Common myeloid progenitor, CD34-positive (primary cell): ENCODE data around the gene ZDHHC11B.
"Not testable (repeated sequence)": the region's sequence is repeated elsewhere in the genome, so short reads cannot be mapped to it uniquely, and the experiment has no call there.

Experiments used
- CTCF ChIA-PET: fragments of 350-600 bp; sonication (Branson Sonifier 250); formaldehyde crosslinking; loops from one replicate; lab custom pipeline; 2021; ENCODE audit warnings: antibody characterized with exemption; lab: Charles Lee
- POLR2A ChIA-PET: fragments of 350-600 bp; sonication (Branson Sonifier 250); formaldehyde crosslinking; loops from one replicate; lab custom pipeline; 2021; ENCODE audit warnings: antibody characterized with exemption; lab: Charles Lee
- DNase-seq, 3 donors: peaks; one replicate each; pipeline versions ENCODE4 v3.0.0 to v3.0.0-alpha.2; 2013
- H3K27ac ChIP-seq, 2 experiments: 1 replicate in 1 of 2; 2 replicates in 1 of 2; pipeline ENCODE4 v1.7.0; 2013; ENCODE audit warnings: inconsistent platforms in 2 of 2, low read length in 2 of 2, mild to moderate bottlenecking in 2 of 2, low read depth in 1 of 2, moderate library complexity in 1 of 2; ENCODE audit not compliant: severe bottlenecking in 2 of 2, insufficient read depth in 1 of 2, poor library complexity in 1 of 2
- H3K27me3 ChIP-seq, 5 experiments: replicated peaks in 2 of 5; 1 replicate in 3 of 5; 2 replicates in 2 of 5; pipeline versions ENCODE4 v1.6.1 to v1.7.0; 2013; ENCODE audit warnings: low read length in 4 of 5, mild to moderate bottlenecking in 2 of 5, moderate library complexity in 2 of 5, inconsistent platforms in 1 of 5; ENCODE audit not compliant: insufficient read depth in 5 of 5, control insufficient read depth in 4 of 5
- H3K36me3 ChIP-seq, 4 experiments: 1 replicate in 2 of 4; 2 replicates in 2 of 4; pipeline versions ENCODE4 v1.6.1 to v1.7.0; 2013; ENCODE audit warnings: low read length in 3 of 4, control low read depth in 1 of 4, mild to moderate bottlenecking in 1 of 4; ENCODE audit not compliant: control insufficient read depth in 4 of 4, insufficient read depth in 4 of 4
- H3K4me1 ChIP-seq, 4 experiments: 1 replicate in 3 of 4; 2 replicates in 1 of 4; pipeline versions ENCODE4 v1.6.1 to v1.7.1; 2013; ENCODE audit warnings: low read length in 3 of 4, mild to moderate bottlenecking in 3 of 4, control low read depth in 1 of 4, inconsistent platforms in 1 of 4, moderate library complexity in 1 of 4; ENCODE audit not compliant: control insufficient read depth in 4 of 4, insufficient read depth in 4 of 4; ENCODE audit errors: control extremely low read depth in 1 of 4
- H3K4me3 ChIP-seq, 7 experiments: 1 replicate in 4 of 7; 2 replicates in 3 of 7; pipeline versions ENCODE4 v1.5.1 to v1.7.0; 2013; ENCODE audit warnings: mild to moderate bottlenecking in 7 of 7, low read length in 6 of 7, moderate library complexity in 6 of 7, inconsistent platforms in 2 of 7, low read depth in 2 of 7, control low read depth in 1 of 7; ENCODE audit not compliant: insufficient read depth in 4 of 7, control insufficient read depth in 1 of 7; ENCODE audit errors: extremely low read depth in 1 of 7
- H3K9me3 ChIP-seq, 5 experiments: 1 replicate in 4 of 5; 2 replicates in 1 of 5; pipeline versions ENCODE4 v1.6.1 to v1.7.1; 2013; ENCODE audit warnings: low read length in 4 of 5, mild to moderate bottlenecking in 2 of 5, inconsistent platforms in 1 of 5, low read depth in 1 of 5, moderate library complexity in 1 of 5; ENCODE audit not compliant: control insufficient read depth in 4 of 5, insufficient read depth in 2 of 5; ENCODE audit errors: control extremely low read depth in 1 of 5
- WGBS: methylation state at CpG from one replicate; pipeline ENCODE4 v1.1.5; 2013; ENCODE audit not compliant: insufficient coverage; 5-methylcytosine and 5-hydroxymethylcytosine counted together

Gene ZDHHC11B

DNA sequence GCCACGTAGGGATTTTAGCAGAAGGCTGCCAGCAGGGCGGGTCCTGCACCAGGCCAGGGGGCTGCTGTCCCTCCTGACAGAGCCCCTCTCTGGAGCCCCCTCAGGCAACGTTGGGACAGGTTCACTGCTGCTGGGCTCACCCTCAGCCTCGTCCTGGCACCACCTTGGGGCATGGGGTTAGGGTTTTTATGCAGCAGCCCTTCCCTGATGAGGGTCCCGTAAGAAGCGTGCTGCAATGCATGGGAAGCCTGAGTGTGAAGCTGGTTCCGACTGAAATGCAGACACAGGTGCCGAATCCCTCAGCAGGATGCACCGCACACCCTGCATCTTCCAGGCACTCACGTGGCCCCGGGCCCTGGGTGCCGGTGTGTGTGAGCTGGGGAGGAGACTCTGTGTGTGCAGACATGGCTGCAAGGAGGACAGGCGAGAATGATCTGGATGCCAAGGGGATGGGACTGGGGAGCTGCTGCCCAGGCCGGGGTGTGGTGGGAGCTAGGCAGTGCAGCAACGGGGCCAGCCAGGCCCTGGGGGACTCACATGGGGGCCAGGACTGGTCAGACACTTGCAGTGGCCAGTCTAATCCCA, 27.1 kb downstream of the ZDHHC11B start:
- WGBS = 97% methylated on average over 15 of the region's 15 CpGs

DNA sequence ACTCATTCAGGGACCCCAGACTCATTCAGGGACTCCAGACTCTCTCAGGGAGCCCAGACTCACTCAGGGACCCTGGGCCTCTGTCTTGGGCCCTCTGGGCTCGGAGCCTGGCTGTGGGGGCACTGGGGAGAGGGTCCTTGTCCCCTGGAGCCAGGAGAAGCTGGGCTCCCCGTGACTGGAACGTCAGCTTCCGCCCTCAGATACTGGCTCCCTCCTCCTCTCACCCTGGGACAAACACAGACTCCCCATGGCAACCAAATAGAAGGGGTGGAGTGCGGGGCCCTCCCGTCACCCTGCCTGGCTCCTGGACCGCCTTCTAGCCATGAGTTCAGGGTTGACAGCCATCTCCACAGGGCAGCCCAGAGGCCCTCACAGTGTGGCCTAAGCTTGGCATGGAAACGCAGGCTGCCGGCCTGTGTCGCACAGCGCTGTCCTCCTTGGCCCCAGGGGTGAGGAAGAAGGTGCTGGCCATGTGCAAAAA, 27.6 kb downstream of the ZDHHC11B start:
- POLR2A ChIA-PET = no interaction called here

More for the DNA sequence above, 27.1 kb downstream of the ZDHHC11B start:
- no peak for DNase-seq
- CTCF ChIA-PET = interaction anchor here (0.9 to 1.3 kb wide), 2 partner anchors 9 to 87 kb away, joined by 3 to 4 read pairs; no protein-coding TSS in a partner anchor
- H3K27me3 ChIP-seq = peaks cover 0 to 31% (median 0%) of the 10 kb centered on the region in 5 experiments
- POLR2A ChIA-PET = no interaction called here
- no peak overlapping the region for H3K27ac ChIP-seq
- no peaks in the 10 kb centered on the region for H3K9me3 ChIP-seq
- H3K4me1 ChIP-seq = peaks cover 0 to 31% (median 15%) of the 10 kb centered on the region in 4 experiments
- H3K36me3 ChIP-seq = no peaks in the 10 kb centered on the region
- no peak overlapping the region for H3K4me3 ChIP-seq

DNA sequence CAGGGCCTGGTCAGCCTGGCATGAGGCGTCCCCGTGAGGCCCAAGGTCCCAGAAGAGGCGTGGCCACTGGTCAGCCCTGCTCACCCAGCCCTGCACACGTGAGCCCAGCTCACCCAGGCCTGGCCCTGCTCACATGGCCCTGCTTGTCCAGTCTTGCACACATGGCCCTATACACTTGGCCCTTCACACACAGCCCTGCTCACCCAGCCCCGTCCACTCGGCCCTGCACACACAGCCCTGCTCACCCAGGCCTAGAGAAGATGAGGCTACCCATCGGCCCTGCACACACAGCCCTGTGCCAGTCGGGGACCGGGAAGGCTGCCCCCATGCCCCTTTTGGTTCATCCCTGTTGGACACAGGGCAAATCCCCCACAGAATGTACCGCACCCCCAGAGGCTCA, 28.4 kb downstream of the ZDHHC11B start:
- DNase-seq = no peak

More for the DNA sequence above, 27.6 kb downstream of the ZDHHC11B start:
- CTCF ChIA-PET = interaction anchor here (1.3 kb wide), 1 partner anchor 8 kb away, joined by 3 read pairs; no protein-coding TSS in a partner anchor
- peak in 1 of 3 donors; percentile 13 for DNase-seq
- H3K36me3 ChIP-seq = no peaks in the 10 kb centered on the region
- no peaks in the 10 kb centered on the region for H3K9me3 ChIP-seq
- no peak overlapping the region for H3K4me3 ChIP-seq
- H3K4me1 ChIP-seq = peaks cover 0 to 31% (median 15%) of the 10 kb centered on the region in 4 experiments
- H3K27me3 ChIP-seq = peaks cover 0 to 31% (median 0%) of the 10 kb centered on the region in 5 experiments
- 96% methylated on average over 7 of the region's 11 CpGs for WGBS
- no peak overlapping the region for H3K27ac ChIP-seq

DNA sequence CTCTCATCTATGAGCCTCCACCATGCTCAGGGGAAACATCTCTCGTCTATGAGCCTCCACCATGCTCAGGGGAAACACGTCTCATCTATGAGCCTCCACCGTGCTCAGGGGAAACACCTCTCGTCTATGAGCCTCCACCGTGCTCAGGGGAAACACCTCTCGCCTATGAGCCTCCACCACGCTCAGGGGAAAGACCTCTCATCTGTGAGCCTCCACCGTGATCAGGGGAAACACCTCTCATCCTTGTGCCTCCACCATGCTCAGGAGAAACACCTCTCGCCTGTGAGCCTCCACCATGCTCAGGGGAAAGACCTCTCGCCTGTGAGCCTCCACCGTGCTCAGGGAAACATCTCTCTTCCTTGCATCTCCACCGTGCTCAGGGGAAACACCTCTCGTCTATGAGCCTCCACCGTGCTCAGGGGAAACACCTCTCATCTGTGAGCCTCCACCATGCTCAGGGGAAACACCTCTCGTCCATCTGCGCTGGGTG, 30.3 kb downstream of the ZDHHC11B start:
- CTCF ChIA-PET, DNase-seq, POLR2A ChIA-PET, H3K9me3 ChIP-seq, H3K27ac ChIP-seq, H3K4me3 ChIP-seq, H3K36me3 ChIP-seq: not testable (repeated sequence)
- H3K4me1 ChIP-seq = peaks cover 0 to 26% (median 13%) of the 10 kb centered on the region in 4 experiments
- H3K27me3 ChIP-seq = peaks cover 0 to 18% (median 0%) of the 10 kb centered on the region in 5 experiments
- WGBS = 97% methylated on average over 14 of the region's 16 CpGs

More for the DNA sequence above, 28.4 kb downstream of the ZDHHC11B start:
- Histone ChIP-seq H3K27me3 (peaks cover 0 to 31% (median 0%) of the 10 kb centered on the region in 5 experiments), H3K4me3 (no peak overlapping the region), H3K9me3 (no peaks in the 10 kb centered on the region), H3K36me3 (no peaks in the 10 kb centered on the region), H3K4me1 (peaks cover 0 to 31% (median 15%) of the 10 kb centered on the region in 4 experiments), H3K27ac (no peak overlapping the region)
- CTCF ChIA-PET = no interaction called here
- 100% methylated on average over 1 of the region's 10 CpGs for WGBS
- POLR2A ChIA-PET = no interaction called here

DNA sequence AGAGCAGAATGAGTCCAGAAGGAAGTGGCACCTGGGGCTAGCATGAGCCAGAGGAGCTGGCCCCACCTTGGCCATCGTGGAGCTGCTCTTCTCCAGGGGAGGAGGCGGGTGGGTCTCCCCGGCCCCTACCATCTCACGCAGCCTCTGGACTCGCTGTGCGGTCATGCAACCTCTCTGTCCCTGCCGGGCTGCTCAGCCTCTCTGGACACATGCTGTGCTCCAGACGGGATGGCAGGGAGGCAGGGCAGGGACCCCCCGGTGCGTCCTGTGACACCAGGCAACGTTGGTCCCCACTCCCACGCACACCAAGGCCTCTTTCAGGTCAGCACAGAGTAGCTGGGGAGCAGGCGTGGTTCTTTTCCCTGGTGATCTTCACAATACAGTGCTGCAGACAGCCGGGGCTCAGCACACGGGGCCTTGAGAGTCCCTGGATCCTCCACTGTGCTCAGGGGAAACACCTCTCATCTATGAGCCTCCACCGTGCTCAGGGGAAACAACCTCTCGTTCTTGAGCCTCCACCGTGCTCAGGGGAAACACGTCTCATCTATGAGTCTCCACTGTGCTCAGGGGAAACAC, 30.9 kb downstream of the ZDHHC11B start:
- H3K27me3 ChIP-seq = peaks cover 0 to 15% (median 0%) of the 10 kb centered on the region in 5 experiments

DNA sequence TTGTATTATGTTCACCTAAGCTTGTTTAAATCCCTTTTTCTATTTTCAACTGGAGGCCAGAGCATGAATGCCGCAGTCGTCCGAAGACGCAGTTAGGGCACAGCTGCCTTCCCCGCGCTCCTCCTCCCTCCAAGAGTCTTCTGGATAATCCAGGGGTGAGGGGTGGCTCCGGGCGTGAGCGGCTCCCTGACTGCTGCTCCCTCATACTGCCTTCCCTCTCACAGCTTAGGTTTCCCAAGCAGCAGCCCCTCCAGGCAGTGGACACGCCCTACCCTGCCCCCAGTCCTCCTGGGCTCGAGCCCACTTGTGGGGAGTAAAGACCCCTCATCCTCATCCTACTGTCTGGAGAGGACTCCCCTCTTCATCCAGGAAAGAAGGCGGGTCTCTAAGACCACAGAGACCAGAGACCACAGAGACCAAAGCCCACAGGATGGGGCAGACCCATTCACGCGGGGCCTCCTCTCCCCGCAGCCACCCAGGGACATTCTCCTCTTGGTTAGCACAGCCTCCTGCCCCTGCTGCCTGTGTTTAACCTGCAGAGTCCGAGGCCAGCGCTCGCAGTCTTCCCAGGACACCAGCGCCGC, 31.9 kb downstream of the ZDHHC11B start:
- WGBS = 76% methylated on average over 4 of the region's 20 CpGs
- CTCF ChIA-PET, H3K4me1 ChIP-seq, H3K36me3 ChIP-seq, H3K9me3 ChIP-seq, DNase-seq, H3K27ac ChIP-seq, H3K4me3 ChIP-seq, H3K27me3 ChIP-seq, POLR2A ChIA-PET: not testable (repeated sequence)

More for the DNA sequence above, 30.9 kb downstream of the ZDHHC11B start:
- POLR2A ChIA-PET, H3K4me3 ChIP-seq, H3K27ac ChIP-seq, CTCF ChIA-PET, DNase-seq, H3K36me3 ChIP-seq, H3K9me3 ChIP-seq: not testable (repeated sequence)
- WGBS = 97% methylated on average over 7 of the region's 19 CpGs
- H3K4me1 ChIP-seq = peaks cover 0 to 20% (median 10%) of the 10 kb centered on the region in 4 experiments

DNA sequence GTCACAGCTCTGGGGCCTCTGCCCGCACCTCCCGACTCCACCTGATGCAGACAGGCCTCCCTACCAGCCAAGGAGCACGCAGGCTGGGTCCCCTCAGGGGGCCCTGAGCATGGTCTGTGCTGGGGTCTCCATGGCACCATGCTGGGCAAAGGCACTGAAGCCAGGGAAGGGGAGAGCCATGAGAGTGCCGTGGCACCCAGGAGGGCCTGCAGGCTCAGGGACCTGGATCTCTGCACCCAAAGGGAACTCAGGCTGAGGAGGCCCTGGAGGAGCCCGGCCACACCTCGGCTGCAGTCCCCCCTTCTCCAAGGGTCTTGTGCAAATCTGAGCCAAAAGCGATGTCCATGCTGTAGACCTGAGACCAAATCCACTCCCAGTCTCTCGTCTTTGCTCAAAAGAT, 32.5 kb downstream of the ZDHHC11B start:
- H3K4me3 ChIP-seq, H3K27ac ChIP-seq, H3K4me1 ChIP-seq, CTCF ChIA-PET, H3K36me3 ChIP-seq, DNase-seq, H3K27me3 ChIP-seq, POLR2A ChIA-PET, H3K9me3 ChIP-seq: not testable (repeated sequence)
- WGBS = 94% methylated on average over 2 of the region's 8 CpGs
